ENCODE data around the gene CRIP2. TPM values are rescaled to one million over a fixed set of nuclear protein-coding genes. Genes with fewer than 3 reads are reported as not detected.

CRIP2 gene
- total and polyA plus RNA-seq, 4 donors, result 4.3 to 40.0 (median 20.7) TPM

GRCh38 chr14:105437723-105438500 lies 36.7 kb upstream of the CRIP2 start:
- TF ChIP-seq NR2F2 (IDR thresholded peaks at IDR 0.05), result no peak
- TF ChIP-seq RAD21 (IDR thresholded peaks at IDR 0.05), result no peak
- TF ChIP-seq HNF4A (conservative IDR thresholded peaks at IDR 0.05), result no peak
- no peak for TF ChIP-seq FOXA2 (IDR thresholded peaks at IDR 0.05)
- TF ChIP-seq, protein P1, sequence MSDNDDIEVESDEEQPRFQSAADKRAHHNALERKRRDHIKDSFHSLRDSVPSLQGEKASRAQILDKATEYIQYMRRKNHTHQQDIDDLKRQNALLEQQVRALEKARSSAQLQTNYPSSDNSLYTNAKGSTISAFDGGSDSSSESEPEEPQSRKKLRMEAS (IDR thresholded peaks at IDR 0.05), result no peak
- TF ChIP-seq ZBTB33 (IDR thresholded peaks at IDR 0.05), result no peak
- TF ChIP-seq JUND (IDR thresholded peaks at IDR 0.05), result no peak
- no peak for DNase-seq (ENCODE audit: low spot score)
- peaks cover 0 to 4% (median 2%) of the 10 kb centered on the region in 4 donors for H3K36me3 ChIP-seq (ENCODE audit: control insufficient read depth in 4 of 4, insufficient read depth in 3 of 4, low read depth in 1 of 4, low read length in 3 of 4)
- H3K27me3 ChIP-seq (ENCODE audit: control insufficient read depth in 4 of 4, insufficient read depth in 4 of 4, low read length in 3 of 4), result no peaks in the 10 kb centered on the region
- no peak overlapping the region for H3K9ac ChIP-seq (ENCODE audit: low read depth in 1 of 2, low read length in 2 of 2)
- H3K4me1 ChIP-seq (ENCODE audit: control insufficient read depth in 4 of 4, insufficient read depth in 4 of 4, low read length in 3 of 4), result peaks cover 0 to 10% (median 6%) of the 10 kb centered on the region in 4 donors
- H3K27ac ChIP-seq (ENCODE audit: low read depth in 1 of 2, low read length in 2 of 2), result no peak overlapping the region
- 96% methylated on average over 18 of the region's 18 CpGs for WGBS
- no peaks in the 10 kb centered on the region for H3K9me3 ChIP-seq (ENCODE audit: control insufficient read depth in 4 of 4, low read length in 3 of 4)
- no peak overlapping the region for H3K4me3 ChIP-seq (ENCODE audit: low read depth in 1 of 3, low read length in 3 of 3)

DNA sequence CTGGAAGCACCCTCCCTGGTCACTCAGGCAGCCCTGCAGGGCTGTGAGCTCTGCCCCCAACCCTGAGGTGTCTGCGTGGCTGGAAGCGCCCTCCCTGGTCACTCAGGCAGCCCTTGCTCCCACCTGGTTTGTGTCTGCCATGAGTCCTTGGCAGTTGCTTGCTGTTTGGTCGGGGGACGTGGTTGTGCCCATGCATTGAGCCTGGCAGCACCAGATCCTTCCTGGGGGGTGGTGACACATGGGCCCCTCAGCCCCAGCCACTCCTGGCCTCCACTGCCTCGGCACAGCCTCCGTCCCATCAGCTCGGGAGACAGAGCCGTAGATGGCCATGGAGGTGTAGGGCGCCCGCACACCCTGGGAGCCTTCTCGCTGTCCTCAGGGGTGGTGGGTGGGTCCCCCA lies 35.4 kb upstream of the CRIP2 start:
- peaks cover 0 to 4% (median 2%) of the 10 kb centered on the region in 4 donors for H3K36me3 ChIP-seq (ENCODE audit: control insufficient read depth in 4 of 4, insufficient read depth in 3 of 4, low read depth in 1 of 4, low read length in 3 of 4)
- no peak overlapping the region for H3K27ac ChIP-seq (ENCODE audit: low read depth in 1 of 2, low read length in 2 of 2)
- TF ChIP-seq JUND (IDR thresholded peaks at IDR 0.05) (no peak), RAD21 (IDR thresholded peaks at IDR 0.05) (no peak), CTCF (IDR thresholded peaks at IDR 0.05; ENCODE audit: low read depth, low read length, missing input control) (no peak), HNF4G (IDR thresholded peaks at IDR 0.05) (no peak), ZBTB33 (IDR thresholded peaks at IDR 0.05) (no peak), TAF1 (conservative IDR thresholded peaks at IDR 0.05) (no peak), EGR1 (IDR thresholded peaks at IDR 0.05; ENCODE audit: low read depth in 2 of 2) (no peak), ATF3 (IDR thresholded peaks at IDR 0.05) (no peak), YY1 (IDR thresholded peaks at IDR 0.05) (no peak), SP1 (IDR thresholded peaks at IDR 0.05) (no peak), GABPA (IDR thresholded peaks at IDR 0.05 in 1 of 2, conservative IDR thresholded peaks at IDR 0.05 in 1 of 2) (no peak), RXRA (IDR thresholded peaks at IDR 0.05) (no peak), FOXA1 (IDR thresholded peaks at IDR 0.05) (no peak), HNF4A (conservative IDR thresholded peaks at IDR 0.05) (no peak), FOXA2 (IDR thresholded peaks at IDR 0.05) (no peak), NR2F2 (IDR thresholded peaks at IDR 0.05) (no peak)
- TF ChIP-seq, protein P1 (IDR thresholded peaks at IDR 0.05), result no peak
- TF ChIP-seq, protein P2, sequence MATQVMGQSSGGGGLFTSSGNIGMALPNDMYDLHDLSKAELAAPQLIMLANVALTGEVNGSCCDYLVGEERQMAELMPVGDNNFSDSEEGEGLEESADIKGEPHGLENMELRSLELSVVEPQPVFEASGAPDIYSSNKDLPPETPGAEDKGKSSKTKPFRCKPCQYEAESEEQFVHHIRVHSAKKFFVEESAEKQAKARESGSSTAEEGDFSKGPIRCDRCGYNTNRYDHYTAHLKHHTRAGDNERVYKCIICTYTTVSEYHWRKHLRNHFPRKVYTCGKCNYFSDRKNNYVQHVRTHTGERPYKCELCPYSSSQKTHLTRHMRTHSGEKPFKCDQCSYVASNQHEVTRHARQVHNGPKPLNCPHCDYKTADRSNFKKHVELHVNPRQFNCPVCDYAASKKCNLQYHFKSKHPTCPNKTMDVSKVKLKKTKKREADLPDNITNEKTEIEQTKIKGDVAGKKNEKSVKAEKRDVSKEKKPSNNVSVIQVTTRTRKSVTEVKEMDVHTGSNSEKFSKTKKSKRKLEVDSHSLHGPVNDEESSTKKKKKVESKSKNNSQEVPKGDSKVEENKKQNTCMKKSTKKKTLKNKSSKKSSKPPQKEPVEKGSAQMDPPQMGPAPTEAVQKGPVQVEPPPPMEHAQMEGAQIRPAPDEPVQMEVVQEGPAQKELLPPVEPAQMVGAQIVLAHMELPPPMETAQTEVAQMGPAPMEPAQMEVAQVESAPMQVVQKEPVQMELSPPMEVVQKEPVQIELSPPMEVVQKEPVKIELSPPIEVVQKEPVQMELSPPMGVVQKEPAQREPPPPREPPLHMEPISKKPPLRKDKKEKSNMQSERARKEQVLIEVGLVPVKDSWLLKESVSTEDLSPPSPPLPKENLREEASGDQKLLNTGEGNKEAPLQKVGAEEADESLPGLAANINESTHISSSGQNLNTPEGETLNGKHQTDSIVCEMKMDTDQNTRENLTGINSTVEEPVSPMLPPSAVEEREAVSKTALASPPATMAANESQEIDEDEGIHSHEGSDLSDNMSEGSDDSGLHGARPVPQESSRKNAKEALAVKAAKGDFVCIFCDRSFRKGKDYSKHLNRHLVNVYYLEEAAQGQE (IDR thresholded peaks at IDR 0.05), result no peak
- peaks cover 0 to 4% (median 0%) of the 10 kb centered on the region in 4 donors for H3K4me1 ChIP-seq (ENCODE audit: control insufficient read depth in 4 of 4, insufficient read depth in 4 of 4, low read length in 3 of 4)
- no peak overlapping the region for H3K9ac ChIP-seq (ENCODE audit: low read depth in 1 of 2, low read length in 2 of 2)
- H3K4me3 ChIP-seq (ENCODE audit: low read depth in 1 of 3, low read length in 3 of 3), result no peak overlapping the region
- no peaks in the 10 kb centered on the region for H3K27me3 ChIP-seq (ENCODE audit: control insufficient read depth in 4 of 4, insufficient read depth in 4 of 4, low read length in 3 of 4)
- no peaks in the 10 kb centered on the region for H3K9me3 ChIP-seq (ENCODE audit: control insufficient read depth in 4 of 4, low read length in 3 of 4)
- DNase-seq (ENCODE audit: low spot score), result no peak
- 93% methylated on average over 11 of the region's 11 CpGs for WGBS

Data from liver (tissue), 9 donors.